Measurements from ENCODE around the gene MAPK10. TPM values are rescaled to one million over a fixed set of nuclear protein-coding genes. Genes with fewer than 3 reads are reported as not detected.

MAPK10 gene
- total and polyA plus RNA-seq, 9 of the 15 experiments (the other 6 are each of a cell fraction or from before 2014, with no cell fraction given), result 0.10 to 0.53 (median 0.18) TPM; not detected in 4

DNA sequence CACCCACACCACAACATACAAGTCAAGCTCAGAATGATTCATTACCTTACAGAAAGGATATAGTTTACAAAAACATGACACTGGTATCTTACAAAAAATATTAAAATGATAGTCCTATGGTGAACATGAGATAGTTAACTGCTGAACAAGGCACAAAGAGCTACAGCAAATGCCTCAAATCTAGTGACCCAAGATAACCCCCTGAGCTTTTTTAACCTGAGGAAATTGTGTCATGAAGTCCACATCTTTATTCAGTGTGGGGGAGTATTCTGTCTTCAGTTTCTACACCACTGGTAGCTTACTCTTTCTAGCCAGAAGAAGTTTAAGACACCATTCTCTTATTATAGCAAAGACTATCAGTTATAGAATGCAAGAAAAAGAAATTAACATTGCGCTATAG lies 218.7 kb downstream of the MAPK10 start (continued):
- TF ChIP-seq, protein P1, sequence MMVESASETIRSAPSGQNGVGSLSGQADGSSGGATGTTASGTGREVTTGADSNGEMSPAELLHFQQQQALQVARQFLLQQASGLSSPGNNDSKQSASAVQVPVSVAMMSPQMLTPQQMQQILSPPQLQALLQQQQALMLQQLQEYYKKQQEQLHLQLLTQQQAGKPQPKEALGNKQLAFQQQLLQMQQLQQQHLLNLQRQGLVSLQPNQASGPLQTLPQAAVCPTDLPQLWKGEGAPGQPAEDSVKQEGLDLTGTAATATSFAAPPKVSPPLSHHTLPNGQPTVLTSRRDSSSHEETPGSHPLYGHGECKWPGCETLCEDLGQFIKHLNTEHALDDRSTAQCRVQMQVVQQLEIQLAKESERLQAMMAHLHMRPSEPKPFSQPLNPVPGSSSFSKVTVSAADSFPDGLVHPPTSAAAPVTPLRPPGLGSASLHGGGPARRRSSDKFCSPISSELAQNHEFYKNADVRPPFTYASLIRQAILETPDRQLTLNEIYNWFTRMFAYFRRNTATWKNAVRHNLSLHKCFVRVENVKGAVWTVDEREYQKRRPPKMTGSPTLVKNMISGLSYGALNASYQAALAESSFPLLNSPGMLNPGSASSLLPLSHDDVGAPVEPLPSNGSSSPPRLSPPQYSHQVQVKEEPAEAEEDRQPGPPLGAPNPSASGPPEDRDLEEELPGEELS (CRISPR knock-in tag; IDR thresholded peaks at IDR 0.05; ENCODE audit: borderline replicate concordance), result no peak
- TF ChIP-seq ZNF174 (CRISPR knock-in tag; IDR thresholded peaks at IDR 0.05), result no peak
- no peak for TF ChIP-seq PHTF2 (CRISPR knock-in tag; IDR thresholded peaks at IDR 0.05)
- no peak for TF ChIP-seq BRCA1 (IDR thresholded peaks at IDR 0.05)
- TF ChIP-seq BRCA1 (CRISPR knock-in tag; IDR thresholded peaks at IDR 0.05), result no peak
- no peak for TF ChIP-seq ZNF239 (CRISPR knock-in tag; IDR thresholded peaks at IDR 0.05)
- TF ChIP-seq, protein P2, sequence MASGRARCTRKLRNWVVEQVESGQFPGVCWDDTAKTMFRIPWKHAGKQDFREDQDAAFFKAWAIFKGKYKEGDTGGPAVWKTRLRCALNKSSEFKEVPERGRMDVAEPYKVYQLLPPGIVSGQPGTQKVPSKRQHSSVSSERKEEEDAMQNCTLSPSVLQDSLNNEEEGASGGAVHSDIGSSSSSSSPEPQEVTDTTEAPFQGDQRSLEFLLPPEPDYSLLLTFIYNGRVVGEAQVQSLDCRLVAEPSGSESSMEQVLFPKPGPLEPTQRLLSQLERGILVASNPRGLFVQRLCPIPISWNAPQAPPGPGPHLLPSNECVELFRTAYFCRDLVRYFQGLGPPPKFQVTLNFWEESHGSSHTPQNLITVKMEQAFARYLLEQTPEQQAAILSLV (tag; IDR thresholded peaks at IDR 0.05), result no peak
- TF ChIP-seq DACH1 (IDR thresholded peaks at IDR 0.05; ENCODE audit: partially characterized antibody), result no peak
- TF ChIP-seq RBBP5 (IDR thresholded peaks at IDR 0.05; ENCODE audit: borderline replicate concordance, insufficient read depth, low read length, poor library complexity, severe bottlenecking), result no peak

DNA sequence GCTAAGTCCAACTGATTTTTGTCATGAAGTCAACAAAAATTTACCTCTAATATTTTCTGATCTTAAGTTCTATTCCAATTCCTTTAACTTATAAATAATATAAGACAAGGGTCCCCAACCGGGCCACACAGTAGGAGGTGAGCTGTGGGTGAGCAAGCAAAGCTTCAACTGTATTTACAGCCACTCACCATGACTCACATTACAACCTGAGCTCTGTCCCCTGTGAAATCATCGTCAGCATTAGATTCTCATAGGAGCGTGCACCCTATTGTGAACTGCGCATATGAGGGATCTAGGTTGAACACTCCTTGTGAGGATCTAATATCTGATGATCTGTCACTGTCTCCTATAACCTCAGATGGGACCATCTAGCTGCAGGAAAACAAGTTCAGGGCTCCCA lies 227.4 kb downstream of the MAPK10 start:
- FAIRE-seq, result no peak
- CTCF ChIA-PET (ENCODE audit: low intra/inter-chr PET ratio), result no interaction called here
- WGBS (ENCODE audit: insufficient coverage, low coverage, missing lambda C conversion rate), result 2% methylated on average over 4 of the region's 4 CpGs
- Histone ChIP-seq H3K9ac (ENCODE audit: insufficient read depth in 1 of 2, low read depth in 2 of 2, low read length in 2 of 2) (no peak overlapping the region), H3K4me3 (no peak overlapping the region), H3K9me1 (ENCODE audit: control insufficient read depth, insufficient read depth, low read length) (no peaks in the 10 kb centered on the region), H3K4me2 (ENCODE audit: insufficient read depth, low read length) (no peak overlapping the region), H2AFZ (ENCODE audit: low read depth, low read length) (no peak overlapping the region), H3K36me3 (ENCODE audit: control insufficient read depth, insufficient read depth, low read length) (no peaks in the 10 kb centered on the region), H3K4me1 (replicated peaks in 1 of 2; ENCODE audit: control insufficient read depth in 2 of 2, insufficient read depth in 2 of 2, low read length in 2 of 2) (no peaks in the 10 kb centered on the region; a peak in 1 of 5 replicates), H3K27me3 (ENCODE audit: control insufficient read depth in 2 of 2, insufficient read depth in 2 of 2, low read length in 2 of 2) (no peaks in the 10 kb centered on the region), H3K9me3 (replicated peaks; ENCODE audit: control insufficient read depth, insufficient read depth, low read depth, low read length) (no peaks in the 10 kb centered on the region), H3K27ac (ENCODE audit: extremely low read depth, low read depth, low read length) (no peak overlapping the region), H4K20me1 (replicated peaks; ENCODE audit: control insufficient read depth, insufficient read depth, low read length) (no peaks in the 10 kb centered on the region), H3K79me2 (ENCODE audit: control insufficient read depth, insufficient read depth, low read length) (no peaks in the 10 kb centered on the region)
- ATAC-seq, result no peak
- BruUV-seq (replicated peaks), result no TSS peak
- intact Hi-C loops (cut with micrococcal nuclease), result no loop called here
- DNase-seq (ENCODE audit: extremely low read depth in 1 of 4, low spot score in 3 of 4), result no peak
- TF ChIP-seq KDM4B (IDR thresholded peaks at IDR 0.05; ENCODE audit: borderline replicate concordance in 2 of 2, low read depth in 1 of 2) (no peak), IFI16 (CRISPR knock-in tag; IDR thresholded peaks at IDR 0.05) (no peak), FOXA3 (CRISPR knock-in tag; conservative IDR thresholded peaks at IDR 0.05 in 1 of 2, IDR thresholded peaks at IDR 0.05 in 1 of 2) (no peak), ESRRA (IDR thresholded peaks at IDR 0.05; ENCODE audit: borderline replicate concordance, low read depth) (no peak)
- POLR2A ChIA-PET, result no interaction called here
- in situ Hi-C loops (cut with MboI), result no loop called here
